HepG2 (cell line): ENCODE results near the gene PXMP4. TPM values are rescaled to one million over a fixed set of nuclear protein-coding genes. Genes with fewer than 3 reads are reported as not detected.

Experiments
- BRD4 ChIP-seq: sonication (generic); formaldehyde crosslinking; IDR thresholded peaks from 2 replicates; pipeline ENCODE4 v1.4.0; 2020; ENCODE audit warnings: missing genetic modification reagents
- CENPX ChIP-seq: sonication (generic); formaldehyde crosslinking; IDR thresholded peaks from 2 replicates; pipeline ENCODE4 v1.9.0; 2021; ENCODE audit warnings: mild to moderate bottlenecking, missing genetic modification reagents, moderate library complexity
- CSRNP2 ChIP-seq: sonication (generic); formaldehyde crosslinking; conservative IDR thresholded peaks from 2 replicates; pipeline ENCODE4 v1.8.0; 2022; ENCODE audit warnings: low read depth, missing genetic modification reagents
- DMAP1 ChIP-seq: IDR thresholded peaks from 2 replicates; pipeline ENCODE4 v1.6.1; 2016
- FOXK1 ChIP-seq: sonication (generic); formaldehyde crosslinking; IDR thresholded peaks from 2 replicates; pipeline ENCODE4 v1.4.0; 2020; ENCODE audit warnings: low read depth, missing genetic modification reagents, borderline replicate concordance
- JDP2 ChIP-seq: sonication (generic); formaldehyde crosslinking; IDR thresholded peaks from 2 replicates; pipeline ENCODE4 v1.8.1; 2022; ENCODE audit warnings: missing genetic modification reagents, borderline replicate concordance
- JUN ChIP-seq: sonication (generic); formaldehyde crosslinking; IDR thresholded peaks from 2 replicates; pipeline ENCODE4 v1.4.0; 2020; ENCODE audit warnings: mild to moderate bottlenecking, missing genetic modification reagents
- KDM3A ChIP-seq: IDR thresholded peaks from 2 replicates; pipeline ENCODE4 v1.6.1; 2018; ENCODE audit warnings: low read depth, missing compliant biosample characterization
- KDM6A ChIP-seq: IDR thresholded peaks from 2 replicates; pipeline ENCODE4 v1.6.1; 2016; ENCODE audit warnings: low read depth
- MEIS1 ChIP-seq: sonication (generic); formaldehyde crosslinking; IDR thresholded peaks from 2 replicates; pipeline ENCODE4 v1.9.0; 2021; ENCODE audit warnings: mild to moderate bottlenecking, missing genetic modification reagents, moderate library complexity, borderline replicate concordance
- MTA1 ChIP-seq: sonication (generic); formaldehyde crosslinking; IDR thresholded peaks from 2 replicates; pipeline ENCODE4 v1.4.0; 2020; ENCODE audit warnings: missing genetic modification reagents, mild to moderate bottlenecking, borderline replicate concordance
- PATZ1 ChIP-seq: sonication (generic); formaldehyde crosslinking; IDR thresholded peaks from 2 replicates; pipeline ENCODE4 v1.4.0; 2020; ENCODE audit warnings: missing genetic modification reagents
- RELA ChIP-seq: sonication (generic); formaldehyde crosslinking; IDR thresholded peaks from 2 replicates; pipeline ENCODE4 v1.4.0; 2020; ENCODE audit warnings: missing genetic modification reagents
- SPEN ChIP-seq: sonication (generic); formaldehyde crosslinking; IDR thresholded peaks from 2 replicates; pipeline ENCODE4 v1.5.1; 2020; ENCODE audit warnings: low read depth, mild to moderate bottlenecking, missing genetic modification reagents
- ZBTB20 ChIP-seq: sonication (generic); formaldehyde crosslinking; IDR thresholded peaks from 2 replicates; pipeline ENCODE4 v1.8.1; 2023; ENCODE audit warnings: missing genetic modification reagents, low read depth, mild to moderate bottlenecking, borderline replicate concordance
- ZBTB4 ChIP-seq: sonication (generic); formaldehyde crosslinking; IDR thresholded peaks from 2 replicates; pipeline ENCODE4 v1.4.0; 2020; ENCODE audit warnings: missing genetic modification reagents, mild to moderate bottlenecking, borderline replicate concordance
- ZFP90 ChIP-seq: sonication (generic); formaldehyde crosslinking; IDR thresholded peaks from 2 replicates; pipeline ENCODE4 v1.8.0; 2022; ENCODE audit warnings: missing genetic modification reagents, mild to moderate bottlenecking, inconsistent platforms, borderline replicate concordance
- ZNF124 ChIP-seq: sonication (generic); formaldehyde crosslinking; IDR thresholded peaks from 2 replicates; pipeline ENCODE4 v1.4.0; 2020; ENCODE audit warnings: missing genetic modification reagents
- ZNF543 ChIP-seq: sonication (generic); formaldehyde crosslinking; IDR thresholded peaks from 2 replicates; pipeline ENCODE4 v1.4.0; 2020; ENCODE audit warnings: mild to moderate bottlenecking, missing genetic modification reagents
- polyA plus RNA-seq, 8 experiments: library from polyadenylated mRNA; depleted of rRNA in 3 of 8; stranded (reverse) in 7 of 8; unstranded in 1 of 8; fragments of >200 nt; fragmentation: Illumina TruSeq in 4 of 8; extraction: Trizol in 4 of 8; gene quantifications; 2 replicates each; pipeline versions ENCODE4 v1.2.1 to v1.2.3, GENCODE V29; 2011 to 2016; ENCODE audit warnings: low read depth in 4 of 8, missing spikeins in 1 of 8, mixed read lengths in 1 of 8; ENCODE audit not compliant: insufficient read depth in 1 of 8
- total RNA-seq, 5 experiments: library from RNA; depleted of rRNA; stranded (reverse); fragments of >200 nt; fragmentation: Illumina TruSeq; extraction: Trizol; gene quantifications; 2 replicates each; pipeline ENCODE4 v1.2.3, GENCODE V29; 2016; ENCODE audit warnings: low read depth in 1 of 5

Gene PXMP4
- total and polyA plus RNA-seq, 2 of the 13 experiments (the other 11 are each of a cell fraction or from before 2014, with no cell fraction given), result not detected

GRCh38 chr20:33701629-33702450, 18.3 kb downstream of the PXMP4 start (continued):
- TF ChIP-seq ZBTB4, result peak; percentile 73; the same call in 1 of the 2 replicates
- 0 out of 2 replicates have a peak, but pooled peaks have one; percentile 58 for TF ChIP-seq BRD4 (CRISPR knock-in tag)
- TF ChIP-seq DMAP1, result peak; percentile 90
- TF ChIP-seq ZNF543 (CRISPR knock-in tag), result peak; percentile 96
- TF ChIP-seq SPEN, result peak; percentile 86
- TF ChIP-seq ZFP90 (CRISPR knock-in tag), result peak; percentile 80; the same call in 1 of the 2 replicates
- peak; percentile 89 for TF ChIP-seq FOXK1 (CRISPR knock-in tag)
- peak; percentile 60; the same call in 1 of the 2 replicates for TF ChIP-seq KDM3A (CRISPR knock-in tag)
- TF ChIP-seq JDP2 (CRISPR knock-in tag), result no peak; the same call in 1 of the 2 replicates
- peak; percentile 100 for TF ChIP-seq MTA1 (CRISPR knock-in tag)
- no peak for TF ChIP-seq CENPX
- TF ChIP-seq JUN (CRISPR knock-in tag), result peak; percentile 70; the same call in 1 of the 2 replicates
- peak; percentile 76; the same call in 1 of the 2 replicates for TF ChIP-seq ZBTB20
- TF ChIP-seq MEIS1, result peak; percentile 95; the same call in 1 of the 2 replicates
- 0 out of 2 replicates have a peak, but pooled peaks have one; percentile 71 for TF ChIP-seq ZNF124
- TF ChIP-seq KDM6A, result peak; percentile 31; the same call in 1 of the 2 replicates
- TF ChIP-seq CSRNP2 (CRISPR knock-in tag), result no peak
- peak; percentile 96 for TF ChIP-seq PATZ1 (CRISPR knock-in tag)
- TF ChIP-seq RELA (CRISPR knock-in tag), result peak; percentile 98; the same call in 1 of the 2 replicates
